Skin epidermis (tissue), 12 donors: Measurements from ENCODE around the gene SORT1.
A peak's percentile ranks its signal among the peaks of the same experiment; 100 is the strongest.

Experiments
- H3K27ac ChIP-seq, 21 experiments: fragments of 200-600 bp; sonication (generic) in 11 of 21; one replicate each; pipeline ENCODE4 v1.5.0; 2020; ENCODE audit warnings: mild to moderate bottlenecking in 3 of 21, inconsistent platforms in 2 of 21, moderate library complexity in 2 of 21
- H3K4me3 ChIP-seq, 7 experiments: fragments of 200-600 bp; sonication (generic) in 2 of 7; one replicate each; pipeline ENCODE4 v1.5.0; 2020; ENCODE audit warnings: inconsistent platforms in 2 of 7, mild to moderate bottlenecking in 2 of 7, moderate library complexity in 1 of 7

SORT1 gene

GRCh38 chr1:109268431-109269211, 129.1 kb downstream of the SORT1 start:
- H3K27ac ChIP-seq = peak overlapping the region in 3 of 21 experiments; percentile 12 to 69 (median 51)
- H3K4me3 ChIP-seq = no peak overlapping the region

GRCh38 chr1:109267743-109268300, 129.9 kb downstream of the SORT1 start:
- no peak overlapping the region for H3K4me3 ChIP-seq
- peak overlapping the region in 12 of 21 experiments; percentile 12 to 84 (median 50) for H3K27ac ChIP-seq

DNA sequence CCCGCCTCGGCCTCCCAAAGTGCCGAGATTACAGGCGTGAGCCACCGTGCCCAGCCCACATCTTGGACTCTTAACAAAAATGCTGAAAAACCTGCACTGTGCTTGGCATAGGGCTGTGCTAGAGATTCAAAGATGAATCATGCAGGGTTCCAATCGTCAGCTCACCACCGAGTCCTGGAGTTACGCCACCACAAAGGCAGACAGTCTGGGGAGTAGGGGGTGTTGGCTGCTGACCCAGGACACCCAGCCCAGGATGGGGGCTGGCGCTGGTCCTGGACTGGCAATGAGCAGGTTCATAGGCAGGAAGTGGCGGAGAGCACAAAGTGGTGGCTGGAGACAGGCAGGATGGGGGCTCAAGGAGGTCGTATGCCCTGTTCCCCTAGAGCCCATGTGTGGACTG, 130.8 kb downstream of the SORT1 start:
- Histone ChIP-seq H3K27ac (peak overlapping the region in 14 of 21 experiments; percentile 4 to 84 (median 52)), H3K4me3 (no peak overlapping the region)

DNA sequence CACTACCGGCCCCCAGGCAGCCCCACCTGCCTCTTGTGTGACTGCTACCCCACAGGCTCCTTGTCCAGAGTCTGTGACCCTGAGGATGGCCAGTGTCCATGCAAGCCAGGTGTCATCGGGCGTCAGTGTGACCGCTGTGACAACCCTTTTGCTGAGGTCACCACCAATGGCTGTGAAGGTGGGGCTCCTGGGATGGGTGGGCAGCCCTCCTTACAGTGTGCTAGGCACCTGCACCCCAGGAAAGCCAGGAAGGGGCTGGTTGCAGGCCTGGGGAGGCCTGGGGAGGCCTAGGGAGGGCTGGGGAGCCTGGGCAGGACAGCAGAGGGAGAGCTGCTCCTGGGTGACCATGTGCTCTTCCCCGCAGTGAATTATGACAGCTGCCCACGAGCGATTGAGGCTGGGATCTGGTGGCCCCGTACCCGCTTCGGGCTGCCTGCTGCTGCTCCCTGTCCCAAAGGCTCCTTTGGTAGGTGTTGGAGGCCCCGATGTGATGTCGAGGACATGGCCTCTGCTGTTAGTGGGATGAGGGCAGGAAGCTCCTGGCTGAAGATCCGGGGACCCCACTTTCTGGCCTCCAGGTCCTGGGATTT, 131.9 kb downstream of the SORT1 start:
- peak overlapping the region in 1 of 21 experiments; percentile 34 for H3K27ac ChIP-seq
- no peak overlapping the region for H3K4me3 ChIP-seq

DNA sequence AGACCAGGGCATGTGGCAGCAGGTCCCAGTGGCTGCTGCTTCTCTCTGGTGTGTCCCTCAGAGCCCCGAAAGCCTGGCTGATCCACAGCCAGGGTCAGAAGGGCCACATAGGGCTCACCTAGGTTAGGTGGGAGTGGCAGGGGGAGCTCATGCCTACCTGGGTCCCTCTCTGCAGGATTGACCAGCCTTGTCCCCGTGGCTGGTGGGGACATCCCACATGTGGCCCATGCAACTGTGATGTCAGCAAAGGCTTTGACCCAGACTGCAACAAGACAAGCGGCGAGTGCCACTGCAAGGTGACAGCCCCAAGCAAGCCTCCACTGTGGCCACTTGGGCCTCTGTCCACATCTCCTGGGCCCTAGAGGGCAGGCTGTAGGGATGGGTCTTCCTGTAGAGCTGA, 132.7 kb downstream of the SORT1 start:
- Histone ChIP-seq H3K4me3 (no peak overlapping the region), H3K27ac (peak overlapping the region in 1 of 21 experiments; percentile 3)

- Histone ChIP-seq H3K27ac (peak overlapping the region in 2 of 21 experiments; percentile 85 to 89), H3K4me3 (no peak overlapping the region)
Observed at GRCh38 chr1:109264379-109264755, 133.4 kb downstream of the SORT1 start.

- H3K27ac ChIP-seq = peak overlapping the region in 8 of 21 experiments; percentile 4 to 89 (median 50)
- H3K4me3 ChIP-seq = no peak overlapping the region
Observed at GRCh38 chr1:109263597-109264378, 133.9 kb downstream of the SORT1 start.

DNA sequence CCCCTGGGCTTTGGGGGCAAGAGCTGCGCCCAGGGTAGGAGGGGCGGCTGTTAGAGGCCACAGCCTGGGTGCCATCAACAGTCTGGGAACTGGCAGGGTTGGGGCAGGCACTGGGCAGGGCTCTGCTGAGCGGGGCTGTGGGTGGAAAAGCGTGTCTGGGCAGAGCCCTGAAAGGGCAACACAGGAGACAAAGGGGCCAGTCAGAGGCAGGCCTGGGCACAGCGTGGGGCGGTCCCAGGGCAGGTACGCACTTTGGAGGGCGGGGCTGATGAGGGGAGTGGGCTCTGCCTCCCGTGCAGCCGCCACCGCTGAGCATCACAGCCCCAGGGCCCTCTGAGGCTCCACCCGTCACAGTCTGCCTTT, 134.5 kb downstream of the SORT1 start:
- no peak overlapping the region for H3K4me3 ChIP-seq
- peak overlapping the region in 20 of 21 experiments; percentile 31 to 89 (median 74) for H3K27ac ChIP-seq

- Histone ChIP-seq H3K27ac (peak overlapping the region in 20 of 21 experiments; percentile 31 to 89 (median 74)), H3K4me3 (no peak overlapping the region)
Observed at GRCh38 chr1:109262231-109263055, 135.3 kb downstream of the SORT1 start.

- no peak overlapping the region for H3K4me3 ChIP-seq
- H3K27ac ChIP-seq = peak overlapping the region in 2 of 21 experiments; percentile 70 to 81
Observed at GRCh38 chr1:109261578-109261977, 136.1 kb downstream of the SORT1 start.

DNA sequence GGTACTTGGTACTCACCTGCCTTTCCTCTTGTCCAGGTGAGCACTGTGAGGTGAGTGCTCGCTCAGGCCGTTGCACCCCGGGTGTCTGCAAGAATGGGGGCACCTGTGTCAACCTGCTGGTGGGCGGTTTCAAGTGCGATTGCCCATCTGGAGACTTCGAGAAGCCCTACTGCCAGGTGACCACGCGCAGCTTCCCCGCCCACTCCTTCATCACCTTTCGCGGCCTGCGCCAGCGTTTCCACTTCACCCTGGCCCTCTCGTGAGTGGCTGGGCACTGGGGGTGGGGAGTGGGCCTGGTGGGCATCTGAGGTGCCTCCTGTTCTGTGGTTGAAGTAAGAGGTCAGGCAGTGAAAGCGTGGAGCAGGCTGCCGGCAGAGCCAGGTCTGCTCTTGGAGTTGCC, 136.7 kb downstream of the SORT1 start:
- Histone ChIP-seq H3K27ac (no peak overlapping the region), H3K4me3 (no peak overlapping the region)

- Histone ChIP-seq H3K4me3 (no peak overlapping the region), H3K27ac (peak overlapping the region in 1 of 21 experiments; percentile 57)
Observed at GRCh38 chr1:109259674-109260557, 137.8 kb downstream of the SORT1 start.
